A204.1 (cell line): ENCODE data around the gene SOD3.

Experiments
- FAIRE-seq: peaks from 2 replicates; lab custom pipeline; 2012; peaks lifted over from hg19 to GRCh38; lab: Jason Lieb, UNC

The SOD3 gene

DNA sequence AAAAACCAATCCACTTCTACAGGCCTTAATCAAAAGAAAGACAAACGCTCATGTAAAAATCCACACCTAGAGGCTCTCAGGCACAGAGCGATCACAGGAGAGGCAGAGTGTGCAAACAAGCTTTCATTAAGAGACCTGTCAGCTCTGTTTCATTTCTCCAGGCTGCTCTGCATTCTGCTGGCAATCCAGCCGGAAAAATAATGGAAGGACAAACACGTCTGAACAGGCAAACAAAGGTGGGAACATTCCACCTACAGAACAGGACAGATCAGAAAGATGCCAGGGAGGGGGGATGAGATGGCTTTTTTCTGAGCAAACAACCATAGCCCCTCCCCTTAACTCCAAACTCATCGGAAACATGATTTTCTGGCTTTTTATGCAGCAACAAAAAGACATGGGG lies 9.7 kb downstream of the SOD3 start:
- no peak for FAIRE-seq

DNA sequence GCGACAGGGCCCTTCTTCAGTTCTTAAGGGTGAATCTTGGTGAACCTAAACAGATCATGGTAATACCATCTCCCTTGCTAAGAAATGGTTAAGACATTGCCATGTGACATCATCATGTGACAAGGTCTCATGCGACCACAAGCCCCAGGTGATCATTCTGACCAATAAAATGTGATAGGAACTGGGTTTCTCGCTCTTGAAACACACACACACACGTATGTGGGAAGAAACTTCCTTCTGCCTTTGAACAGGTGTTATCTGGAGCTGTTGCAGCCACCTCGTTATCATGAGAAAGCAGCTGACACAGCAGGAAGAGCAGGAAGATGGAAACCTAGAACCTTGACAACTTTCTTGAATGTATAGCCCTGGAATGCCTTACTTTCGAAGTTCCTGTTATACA lies 10.2 kb downstream of the SOD3 start:
- no peak for FAIRE-seq

DNA sequence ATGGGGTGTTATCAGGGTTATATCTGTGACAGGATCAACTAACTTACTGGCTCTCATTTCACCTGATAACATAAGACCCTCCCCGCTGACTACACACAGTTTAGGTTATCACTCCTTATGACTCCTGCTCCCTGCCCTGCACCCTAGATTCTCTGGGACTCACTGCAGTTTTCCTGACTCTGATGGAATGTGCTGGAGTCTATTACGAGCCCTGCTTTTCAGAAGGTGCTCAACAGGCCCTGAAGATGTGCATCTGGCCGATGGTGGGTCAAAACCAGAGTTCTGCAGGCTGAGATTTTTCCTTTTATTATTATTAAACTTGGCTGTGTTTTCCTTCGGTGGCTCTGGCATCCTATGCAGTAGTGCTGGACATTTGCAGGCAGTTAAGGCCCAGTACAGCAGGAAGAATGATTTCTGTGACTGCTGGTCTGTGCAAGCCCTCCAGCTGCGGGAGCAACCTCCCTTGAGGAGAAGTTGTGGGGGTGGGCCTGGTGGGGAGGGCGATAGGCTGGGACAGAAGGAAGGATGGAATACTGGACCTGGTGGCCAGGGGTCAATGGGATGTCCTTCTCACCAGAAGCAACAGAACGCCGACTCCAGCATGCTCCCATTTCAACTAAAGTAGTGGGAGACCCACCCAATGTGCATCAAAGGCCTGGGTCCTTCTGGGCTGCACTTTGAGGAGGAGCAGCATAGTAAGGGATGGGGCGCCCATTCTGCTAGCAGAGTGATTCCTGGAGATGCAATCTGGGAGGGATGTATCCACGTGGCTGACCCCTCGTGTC lies 11.0 kb downstream of the SOD3 start:
- no peak for FAIRE-seq

DNA sequence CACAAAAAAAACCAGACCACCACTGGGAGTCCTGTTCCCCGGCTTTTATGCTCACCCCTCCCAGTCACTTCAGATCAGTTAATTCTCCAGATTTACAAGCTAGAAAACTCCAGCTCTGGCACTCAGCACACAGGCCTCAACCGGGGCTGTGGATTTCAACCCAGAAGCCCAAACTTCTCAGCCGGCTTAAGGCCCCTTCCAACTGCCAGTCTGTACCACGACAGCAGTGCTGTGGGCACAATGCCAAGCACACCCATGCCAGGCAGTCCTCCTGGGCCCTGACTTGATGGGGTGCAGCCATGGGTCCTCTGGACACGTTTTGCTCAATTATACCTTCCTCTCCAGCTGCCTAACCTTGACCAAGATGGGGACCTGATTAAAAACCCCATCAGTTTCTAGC lies 12.2 kb downstream of the SOD3 start:
- FAIRE-seq = no peak

DNA sequence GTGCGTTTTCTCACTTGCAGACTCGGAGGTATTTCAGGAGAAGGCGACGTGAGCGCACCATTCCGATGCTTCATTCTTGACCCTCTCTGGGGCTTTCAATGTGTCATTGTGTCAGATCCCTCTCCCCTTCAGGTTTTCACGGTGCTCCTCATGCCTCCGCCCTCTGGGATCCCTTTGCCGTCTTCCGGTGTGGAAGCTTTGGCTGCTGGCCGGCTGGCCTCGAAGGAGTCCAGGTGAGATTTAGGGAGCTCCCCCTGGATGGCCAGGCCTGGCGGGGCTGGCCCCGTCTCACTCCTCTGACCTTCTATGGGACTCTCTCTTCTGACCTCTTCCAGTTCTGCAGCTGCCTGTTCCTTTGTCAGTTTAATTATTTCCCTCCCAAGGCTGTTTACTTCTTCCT lies 12.9 kb downstream of the SOD3 start:
- FAIRE-seq = no peak

DNA sequence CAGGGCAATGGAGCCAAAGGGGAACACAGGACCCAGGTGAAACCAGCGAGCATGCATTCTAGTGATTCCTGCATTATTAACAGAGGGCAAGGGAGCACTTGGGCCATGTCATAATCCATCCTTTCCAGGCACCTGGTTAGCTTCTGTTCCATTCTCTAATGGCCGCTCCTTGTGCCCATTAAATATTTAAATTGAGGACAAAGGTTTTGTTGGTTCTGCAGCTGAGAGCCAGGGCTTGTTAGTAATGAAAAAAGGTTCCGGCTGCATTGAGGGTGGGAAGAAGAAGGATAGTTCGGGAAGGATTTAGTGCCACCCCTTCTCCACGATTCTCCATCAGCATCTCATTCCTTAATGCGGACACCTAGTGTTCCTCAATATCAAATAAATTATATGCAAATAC lies 13.6 kb downstream of the SOD3 start:
- no peak for FAIRE-seq

DNA sequence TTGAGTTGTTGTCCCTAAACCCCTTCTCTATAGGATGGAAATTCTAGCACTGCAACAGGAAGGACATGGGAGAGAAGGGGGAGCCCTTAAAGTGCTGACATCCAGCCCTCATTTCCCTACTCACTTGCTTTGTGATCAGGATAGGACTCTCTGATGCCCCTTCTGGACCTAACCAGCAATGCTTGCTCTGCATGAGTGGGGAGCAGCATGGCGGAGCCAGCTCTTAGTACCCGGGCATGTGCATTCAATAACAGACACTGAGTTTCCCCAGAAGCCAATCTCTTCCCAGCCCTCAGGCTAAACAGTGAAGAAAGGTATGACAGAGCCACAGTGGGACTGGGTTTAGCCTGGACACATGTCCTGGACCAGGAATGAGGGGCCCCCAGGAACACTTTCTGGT lies 14.0 kb downstream of the SOD3 start:
- FAIRE-seq = no peak

DNA sequence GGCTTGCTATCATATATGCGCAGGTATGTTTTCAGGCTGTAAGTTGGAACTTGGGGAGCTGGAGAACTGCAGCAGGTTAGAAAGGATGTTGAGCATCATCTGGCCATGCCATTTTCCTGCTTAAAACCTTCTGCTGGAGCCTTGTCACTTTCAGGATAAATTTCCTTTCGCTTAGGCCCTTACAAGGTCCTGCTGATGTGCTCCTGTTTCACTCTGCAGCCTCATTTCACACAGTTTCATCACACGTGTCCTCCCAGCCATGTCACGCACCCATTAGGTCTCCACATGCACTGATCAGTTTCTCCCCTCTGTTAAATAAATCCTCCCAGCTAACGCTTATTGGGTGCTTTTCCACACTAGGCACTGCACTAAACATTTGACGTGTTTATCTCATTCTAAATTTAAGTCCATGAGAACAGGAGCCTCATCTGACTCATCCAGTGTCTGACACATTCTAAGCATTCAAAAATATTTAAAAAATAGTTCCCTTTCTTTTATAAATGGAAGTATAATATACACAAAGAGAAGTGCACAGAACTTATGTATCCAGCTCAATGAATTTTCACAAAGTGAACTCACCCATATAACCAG lies 14.5 kb downstream of the SOD3 start:
- FAIRE-seq = no peak

DNA sequence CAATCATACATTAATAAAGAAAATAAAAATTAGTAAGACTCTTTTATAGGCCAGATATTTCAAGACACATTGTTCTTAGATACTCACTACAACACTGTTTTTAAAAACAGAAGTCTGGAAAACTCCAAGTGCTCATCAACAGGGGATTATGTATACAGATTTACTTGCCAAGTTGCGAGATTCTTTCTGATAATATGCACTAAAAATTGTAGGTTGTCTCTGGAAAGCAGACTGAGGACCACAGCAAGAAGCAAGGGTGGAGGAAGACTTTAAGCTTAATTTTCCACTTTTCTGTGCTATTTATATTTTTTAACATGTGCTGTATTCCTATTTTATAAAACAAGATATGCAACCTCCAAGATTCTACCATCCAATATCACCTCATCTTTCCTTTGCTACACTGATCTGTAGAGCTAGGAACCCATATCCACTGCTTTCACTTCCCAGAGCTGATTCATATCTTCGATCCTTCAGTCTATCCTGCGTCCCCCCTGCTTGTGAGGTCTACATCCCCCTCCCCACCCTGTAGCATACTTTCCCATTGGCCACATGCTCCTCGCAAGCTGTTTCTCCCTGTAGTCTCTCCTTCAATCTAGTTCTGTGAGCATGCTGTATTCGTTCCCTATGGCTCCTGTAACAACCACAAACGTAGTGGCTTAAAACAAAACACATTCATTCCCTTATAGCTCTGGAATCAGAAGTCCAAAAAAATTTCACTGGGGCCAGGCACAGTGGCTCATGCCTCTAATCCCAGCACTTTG lies 15.7 kb downstream of the SOD3 start:
- FAIRE-seq = no peak

DNA sequence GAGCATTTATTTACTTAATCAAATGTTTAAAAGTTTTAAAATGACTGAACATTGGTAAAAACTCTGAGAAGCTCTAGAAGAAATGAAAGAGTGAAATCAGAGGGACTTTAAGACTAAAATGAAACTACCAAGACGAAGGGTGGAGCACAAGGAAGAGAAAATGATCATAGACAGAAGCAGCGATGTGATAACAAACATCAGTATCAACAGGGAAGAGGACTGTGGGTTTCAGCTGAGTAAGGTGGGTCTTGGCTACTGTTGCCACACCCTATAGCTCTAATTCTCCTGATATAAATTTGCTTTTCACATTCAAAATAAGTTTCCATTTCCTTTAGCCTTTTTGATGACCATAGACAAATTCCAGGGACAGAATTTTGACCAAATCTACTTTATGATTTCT lies 18.4 kb downstream of the SOD3 start:
- no peak for FAIRE-seq

DNA sequence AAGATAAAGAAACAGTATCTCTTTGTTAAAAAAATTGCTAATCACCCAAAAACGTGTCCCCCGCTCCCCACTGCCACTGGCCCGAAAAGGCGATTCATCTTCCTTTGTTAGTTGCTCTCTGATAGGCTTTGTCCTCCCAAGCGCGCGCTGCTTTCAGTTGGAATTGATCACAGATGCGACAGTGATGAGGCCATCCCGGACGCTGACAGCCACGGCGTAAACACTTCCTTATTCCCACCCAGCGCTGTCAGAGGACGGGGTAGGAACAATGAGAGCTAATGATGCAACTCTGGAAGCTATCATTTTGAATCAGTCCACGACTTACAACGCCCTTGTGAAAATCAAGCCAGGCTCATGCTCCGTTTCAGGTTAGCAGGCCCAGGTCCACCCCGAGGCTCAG lies 21.4 kb downstream of the SOD3 start:
- FAIRE-seq = no peak

DNA sequence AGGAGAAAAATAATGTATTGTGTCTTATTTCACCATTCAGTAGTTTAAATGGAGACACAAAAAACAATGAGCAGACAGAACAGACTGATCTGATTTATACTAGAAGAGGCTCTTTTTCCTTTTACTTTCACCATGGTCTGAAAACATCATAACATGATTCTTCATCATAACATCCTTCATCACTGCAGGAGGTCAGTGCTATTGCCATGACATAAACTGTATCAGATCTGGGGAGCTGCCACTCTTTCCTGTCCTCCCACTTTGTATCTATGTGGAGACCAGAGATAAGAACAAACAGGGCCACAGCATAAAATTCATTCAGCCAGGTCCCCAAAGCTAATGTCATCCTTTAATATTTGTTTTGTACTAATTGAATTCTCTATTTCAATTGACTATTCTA lies 25.2 kb downstream of the SOD3 start:
- no peak for FAIRE-seq

DNA sequence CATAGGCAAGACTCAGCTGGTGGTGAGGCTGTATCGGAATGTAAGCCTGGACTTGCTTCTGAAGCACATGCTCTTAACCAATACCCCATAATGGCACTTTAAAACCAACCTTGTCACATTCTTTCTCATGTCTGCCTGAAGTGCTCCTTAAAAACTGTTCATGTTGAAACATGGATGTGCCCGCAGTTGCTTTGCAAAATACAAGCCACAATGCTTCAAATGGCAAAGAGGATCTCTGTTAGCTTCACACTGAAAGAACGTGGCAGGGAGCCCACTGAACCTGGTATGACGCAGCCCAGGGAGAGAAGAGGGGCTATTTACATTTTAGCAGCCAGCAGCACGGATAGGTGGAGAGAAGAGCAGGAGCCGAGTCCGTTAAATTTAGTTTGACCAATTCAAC lies 29.3 kb downstream of the SOD3 start:
- FAIRE-seq = no peak

DNA sequence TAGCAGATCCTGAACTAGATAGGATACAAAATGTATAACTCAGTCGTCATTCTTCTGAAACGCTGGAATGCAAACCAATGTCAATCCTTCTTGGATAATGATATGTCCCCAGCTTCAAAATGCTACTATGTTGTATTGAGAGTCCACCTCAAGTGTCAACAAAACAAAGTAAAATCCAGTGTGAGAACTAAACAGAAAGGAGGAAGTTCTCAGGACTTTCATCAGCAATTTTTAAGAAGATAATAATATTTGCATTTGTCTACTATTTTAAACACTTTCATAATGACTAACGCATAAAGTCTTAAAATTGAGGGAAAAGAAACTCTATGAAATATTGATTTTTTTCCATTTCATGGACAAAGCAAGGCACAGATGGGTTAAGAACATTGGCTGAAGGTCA lies 36.3 kb downstream of the SOD3 start:
- FAIRE-seq = no peak

DNA sequence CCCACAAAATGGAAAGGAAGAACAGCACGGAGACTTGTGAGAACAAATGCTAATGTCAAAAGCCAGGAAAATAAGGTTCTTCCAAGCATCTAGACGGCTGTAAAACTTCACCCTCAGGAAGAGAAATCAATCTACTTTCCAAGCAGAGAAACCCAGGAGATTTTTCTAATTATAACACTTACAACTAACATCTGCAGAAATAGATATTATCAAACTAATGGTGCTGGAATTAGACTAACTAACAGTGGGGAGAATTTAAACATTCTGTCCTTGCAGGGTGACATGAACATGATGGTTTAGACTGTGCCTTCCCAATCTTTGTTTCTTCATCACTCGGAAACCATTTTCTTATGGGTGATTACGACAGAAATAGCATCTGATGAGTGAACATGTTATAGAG lies 40.3 kb downstream of the SOD3 start:
- no peak for FAIRE-seq

DNA sequence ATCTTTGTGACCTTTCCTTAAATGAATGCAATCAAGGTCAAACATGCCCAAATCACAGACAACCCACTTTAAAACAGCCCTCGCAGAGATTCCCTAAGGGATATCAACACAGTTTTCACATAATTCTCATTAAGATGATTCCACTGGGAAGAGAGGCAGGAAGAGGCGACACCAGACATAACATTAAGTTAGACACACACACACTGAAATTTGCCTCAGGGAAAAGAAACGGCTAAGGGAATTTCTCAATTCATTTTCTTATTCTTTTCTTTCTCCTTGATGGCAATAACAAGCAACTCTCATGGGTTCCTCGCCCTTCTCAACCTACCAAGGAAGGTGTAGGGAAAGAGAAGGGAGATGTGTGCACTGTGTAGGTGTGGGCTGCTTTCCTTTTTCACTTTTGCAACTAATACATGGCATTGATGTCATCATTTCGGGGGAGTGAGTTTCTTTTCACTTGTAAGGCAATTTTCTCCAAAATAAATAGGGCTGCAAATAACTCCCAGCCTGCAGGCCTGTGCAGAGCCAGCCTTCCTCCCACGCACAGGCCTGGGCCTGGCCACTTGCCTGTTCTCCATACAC lies 41.4 kb downstream of the SOD3 start:
- FAIRE-seq = no peak

DNA sequence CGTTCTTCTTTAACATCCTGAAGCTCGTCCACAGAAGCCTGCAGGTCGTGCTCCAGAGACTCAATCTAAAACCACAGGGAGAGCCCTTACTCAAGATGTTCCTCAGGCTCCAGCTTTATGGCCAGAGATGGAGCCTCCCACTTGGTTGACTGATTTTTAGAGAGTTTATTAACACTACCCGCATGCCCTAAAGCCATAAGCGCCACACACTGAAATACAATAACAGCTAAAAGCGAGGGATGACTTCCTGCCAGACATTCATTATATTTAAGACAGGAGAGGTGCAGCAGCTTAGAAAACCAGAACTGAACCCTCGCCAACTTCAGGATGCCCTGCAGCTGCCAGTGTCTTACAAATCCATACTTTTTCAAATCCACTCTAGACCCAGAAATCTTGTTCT lies 42.0 kb downstream of the SOD3 start:
- no peak for FAIRE-seq

DNA sequence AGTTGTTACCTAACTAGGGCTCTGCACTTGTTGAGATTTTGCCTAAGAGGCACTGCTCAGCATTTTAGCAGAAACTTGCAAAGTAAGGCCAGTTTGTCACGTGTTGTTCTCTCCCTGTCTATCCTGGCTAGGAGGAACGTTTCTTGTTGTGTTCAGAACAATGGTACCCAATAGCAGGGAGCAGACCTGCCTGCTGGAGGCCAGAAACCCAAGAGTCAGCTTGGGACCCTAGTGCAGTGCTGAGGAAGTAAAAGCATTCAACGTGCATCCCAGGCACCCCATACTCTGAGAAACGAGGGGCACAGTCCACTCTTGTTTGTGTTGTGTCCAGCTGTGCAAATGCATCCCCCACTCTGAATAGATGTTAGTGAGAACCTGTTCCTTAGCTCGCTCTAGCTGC lies 42.4 kb downstream of the SOD3 start:
- FAIRE-seq = no peak

DNA sequence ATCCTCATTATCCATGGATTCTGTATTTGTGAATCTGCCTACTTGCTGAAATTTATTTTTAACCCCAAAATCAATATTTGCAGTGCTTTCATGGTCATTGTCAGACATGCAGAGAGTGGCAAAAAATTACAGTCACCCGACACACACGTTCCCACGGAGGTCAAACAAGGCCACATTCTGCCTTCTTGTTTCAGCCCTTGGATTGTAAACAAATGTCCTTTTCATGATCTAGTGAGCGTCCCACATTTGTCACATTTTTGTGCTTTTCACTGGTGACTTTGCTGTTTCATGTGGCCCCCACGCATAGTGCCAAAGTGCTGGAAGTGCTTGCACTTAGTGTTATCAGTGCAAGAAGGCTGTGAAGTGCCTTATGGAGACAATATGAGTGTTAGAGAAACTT lies 45.0 kb downstream of the SOD3 start:
- FAIRE-seq = no peak

DNA sequence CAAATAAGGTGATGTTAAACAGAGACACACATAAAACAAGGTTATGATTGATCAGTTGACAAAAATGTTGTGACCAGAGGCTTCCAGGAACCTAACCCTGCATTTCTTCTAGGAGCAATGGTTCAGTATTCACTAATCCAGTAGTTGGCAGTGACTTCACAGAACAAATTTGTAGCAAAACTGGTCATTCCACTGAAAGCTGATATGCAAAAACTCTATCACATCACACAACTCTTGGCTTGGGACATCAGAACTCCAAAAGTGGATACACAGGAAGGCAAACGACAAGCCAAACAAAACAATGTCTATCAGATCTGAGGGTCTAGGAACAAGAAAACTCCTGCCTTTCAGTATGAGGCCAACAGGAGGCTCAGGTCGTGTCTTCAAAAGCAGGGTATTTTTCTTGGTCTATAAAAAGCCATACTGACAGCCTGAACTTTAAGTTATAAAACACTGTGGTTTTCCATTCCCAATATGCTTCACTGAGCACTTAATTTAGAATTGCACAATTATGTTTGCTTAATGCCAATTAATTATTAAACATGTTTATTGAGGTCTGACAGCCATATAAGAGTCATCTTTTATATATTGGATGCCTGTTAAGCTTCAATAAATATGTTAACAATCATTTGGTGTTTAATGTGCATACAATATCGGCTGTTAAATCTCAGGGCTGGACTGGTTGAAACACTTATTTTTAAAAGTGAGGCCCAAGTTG lies 45.6 kb downstream of the SOD3 start:
- FAIRE-seq = no peak

DNA sequence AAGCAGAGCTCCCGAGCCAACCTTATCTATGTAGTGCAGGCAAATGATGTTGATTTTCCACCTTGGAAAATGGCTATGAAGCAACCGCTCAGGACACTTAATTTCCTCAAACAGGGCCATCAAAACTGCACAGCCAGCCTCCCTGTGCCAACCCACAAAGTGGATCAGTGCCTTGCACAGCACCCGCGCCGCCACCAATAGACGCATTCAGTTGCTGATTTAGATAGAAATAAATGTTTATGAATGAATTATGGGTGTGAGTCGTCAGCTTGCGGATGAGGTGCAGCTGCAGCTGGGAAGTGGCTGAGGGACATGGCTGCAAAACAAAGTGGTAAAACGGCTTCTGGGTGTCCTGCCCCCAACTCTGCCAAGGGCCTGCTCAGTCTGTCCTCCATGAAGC lies 47.0 kb downstream of the SOD3 start:
- FAIRE-seq = no peak

DNA sequence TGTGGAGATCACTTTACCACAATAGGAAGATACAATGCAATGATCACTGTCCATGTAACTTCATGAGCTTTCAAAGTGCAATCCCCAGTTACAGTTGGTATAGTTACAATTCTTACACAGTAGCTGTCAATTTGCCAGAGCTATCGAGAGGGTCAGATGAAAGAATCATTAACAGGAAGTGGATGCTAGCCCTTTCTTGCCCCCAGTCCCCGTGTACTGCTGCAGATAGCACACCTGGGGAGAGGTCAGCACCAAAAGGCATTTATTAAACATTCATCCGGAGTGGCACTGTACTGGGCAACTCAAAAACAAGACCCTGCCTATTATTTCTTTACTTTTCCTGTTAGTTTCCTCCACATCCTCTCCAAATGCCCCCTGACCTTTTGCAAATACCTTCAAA lies 47.7 kb downstream of the SOD3 start:
- no peak for FAIRE-seq

DNA sequence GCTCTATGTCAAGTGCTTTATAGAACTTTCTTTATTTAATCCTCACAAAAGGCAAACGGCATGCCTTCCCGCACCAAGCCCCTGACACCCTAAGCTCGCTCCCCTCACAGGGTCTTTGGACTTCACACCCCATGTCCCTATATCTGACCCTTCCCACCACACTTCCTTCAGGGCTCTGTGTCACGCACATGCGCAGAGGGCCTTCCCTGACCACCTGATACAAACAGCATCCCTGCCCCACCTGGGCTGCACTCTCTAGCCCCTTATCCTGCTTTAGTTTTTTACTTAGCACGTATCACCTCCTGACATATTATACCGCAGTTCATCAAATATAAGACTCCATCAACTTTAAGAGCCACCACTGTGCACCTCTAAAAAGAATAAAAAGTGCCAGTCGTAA lies 49.8 kb downstream of the SOD3 start:
- FAIRE-seq = no peak
